Measurements from ENCODE around the gene CDKN2AIPNL.

The CDKN2AIPNL gene

GRCh38 chr5:134432677-134433359 lies 21.1 kb upstream of the CDKN2AIPNL start:
- no peak for TF ChIP-seq CTCF (IDR thresholded peaks at IDR 0.05; ENCODE audit: extremely low read depth, insufficient read depth, missing control alignments)
- no peak for DNase-seq (ENCODE audit: low spot score)
- in situ Hi-C loops (cut with MboI; ENCODE audit: low pct_unique_long_range_greater_than_20kb, low sequenced_read_pairs, unreplicated experiment): no loop called here

GRCh38 chr5:134432174-134432573 lies 20.5 kb upstream of the CDKN2AIPNL start:
- in situ Hi-C loops (cut with MboI; ENCODE audit: low pct_unique_long_range_greater_than_20kb, low sequenced_read_pairs, unreplicated experiment): no loop called here
- no peak for TF ChIP-seq CTCF (IDR thresholded peaks at IDR 0.05; ENCODE audit: extremely low read depth, insufficient read depth, missing control alignments)

GRCh38 chr5:134430001-134430569 lies 18.4 kb upstream of the CDKN2AIPNL start:
- DNase-seq (ENCODE audit: low spot score): no peak
- in situ Hi-C loops (cut with MboI; ENCODE audit: low pct_unique_long_range_greater_than_20kb, low sequenced_read_pairs, unreplicated experiment): no loop called here
- no peak for TF ChIP-seq CTCF (IDR thresholded peaks at IDR 0.05; ENCODE audit: extremely low read depth, insufficient read depth, missing control alignments)

More at GRCh38 chr5:134432174-134432573, 20.5 kb upstream of the CDKN2AIPNL start:
- no peak for DNase-seq (ENCODE audit: low spot score)

DNA sequence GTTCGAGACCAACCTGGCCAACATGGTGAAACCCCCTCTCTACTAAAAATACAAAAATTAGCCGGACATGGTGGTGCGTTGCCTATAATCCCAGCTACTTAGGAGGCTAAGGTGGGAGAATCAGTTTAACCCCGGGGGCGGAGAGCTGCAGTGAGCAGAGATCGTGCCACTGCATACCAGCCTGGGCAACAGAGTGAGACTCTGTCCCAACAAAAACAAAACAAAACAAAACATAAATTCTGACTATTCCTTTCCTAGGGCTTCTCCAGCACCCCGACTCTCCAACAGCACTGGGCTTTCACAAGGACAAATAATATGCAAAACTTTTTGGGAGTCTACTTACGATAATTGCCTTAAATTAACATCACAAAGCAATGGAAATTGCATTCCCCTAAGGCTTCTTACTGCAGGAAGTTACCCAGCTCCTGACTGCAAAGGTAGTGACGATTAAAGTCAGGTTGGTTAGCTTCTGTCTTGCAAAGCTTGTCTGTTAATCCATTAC lies 15.9 kb upstream of the CDKN2AIPNL start:
- DNase-seq (ENCODE audit: low spot score): no peak
- in situ Hi-C loops (cut with MboI; ENCODE audit: low pct_unique_long_range_greater_than_20kb, low sequenced_read_pairs, unreplicated experiment): no loop called here
- no peak for TF ChIP-seq CTCF (IDR thresholded peaks at IDR 0.05; ENCODE audit: extremely low read depth, insufficient read depth, missing control alignments)

GRCh38 chr5:134426361-134426760 lies 14.7 kb upstream of the CDKN2AIPNL start:
- TF ChIP-seq CTCF (IDR thresholded peaks at IDR 0.05; ENCODE audit: extremely low read depth, insufficient read depth, missing control alignments): no peak
- in situ Hi-C loops (cut with MboI; ENCODE audit: low pct_unique_long_range_greater_than_20kb, low sequenced_read_pairs, unreplicated experiment): no loop called here
- DNase-seq (ENCODE audit: low spot score): no peak

GRCh38 chr5:134423376-134423775 lies 11.7 kb upstream of the CDKN2AIPNL start:
- in situ Hi-C loops (cut with MboI; ENCODE audit: low pct_unique_long_range_greater_than_20kb, low sequenced_read_pairs, unreplicated experiment): no loop called here
- no peak for TF ChIP-seq CTCF (IDR thresholded peaks at IDR 0.05; ENCODE audit: extremely low read depth, insufficient read depth, missing control alignments)
- DNase-seq (ENCODE audit: low spot score): no peak
